ENCODE results near the gene EMC10. TPM values are rescaled to one million over a fixed set of nuclear protein-coding genes. Genes with fewer than 3 reads are reported as not detected.

EMC10 gene
- total RNA-seq, 1 experiment from 2014 or later, result 228 TPM

DNA sequence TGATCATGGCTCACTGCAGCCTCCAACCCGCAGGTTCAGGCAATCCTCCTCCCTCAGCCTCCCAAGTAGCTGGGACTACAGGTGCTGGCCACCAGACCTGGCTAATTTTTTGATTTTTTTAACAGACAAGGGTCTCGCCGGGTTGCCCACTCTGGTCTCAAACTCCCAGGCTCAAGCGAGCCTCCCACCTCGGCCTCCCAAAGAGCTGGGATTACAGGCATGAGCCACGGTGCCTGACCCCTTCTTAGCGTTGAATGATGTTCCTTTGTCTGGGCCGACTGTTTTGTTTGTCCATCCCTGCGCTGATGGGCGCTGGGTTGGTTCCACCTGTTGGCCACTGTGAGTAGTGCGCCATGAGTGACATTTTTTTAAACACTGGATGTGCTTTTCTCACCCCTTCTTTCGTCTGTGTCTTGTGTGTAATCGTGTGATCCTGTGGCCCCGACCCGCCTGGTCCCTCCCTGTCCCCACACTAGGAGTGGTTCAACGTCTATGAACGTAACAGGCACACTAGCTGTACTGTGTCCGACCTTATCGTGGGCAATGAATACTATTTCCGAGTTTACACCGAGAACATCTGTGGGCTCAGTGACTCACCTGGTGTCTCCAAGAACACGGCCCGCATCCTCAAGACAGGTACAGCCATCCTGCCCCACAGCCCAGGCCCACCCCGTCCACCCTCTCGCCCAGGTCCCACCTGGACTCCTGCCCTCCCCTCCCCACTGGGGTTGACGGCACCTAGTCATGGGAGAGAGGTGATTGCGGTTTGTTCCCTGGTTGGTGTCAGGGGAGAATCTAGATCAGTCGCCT is 15.0 kb upstream of the EMC10 start:
- ChIA-PET POLR2A (ENCODE audit: unreplicated experiment) (no interaction called here), CTCF (interaction anchor here (0.6 to 1.5 kb wide), 4 partner anchors 93 to 183 kb away, joined by 3 to 5 read pairs (median 4); no protein-coding TSS in a partner anchor)
- Histone ChIP-seq H3K27ac (ENCODE audit: low read length) (no peak overlapping the region), H3K4me2 (ENCODE audit: low read length) (peak overlapping the region; percentile 80), H3K79me2 (ENCODE audit: low read length) (no peaks in the 10 kb centered on the region), H3K9me2 (replicated peaks; ENCODE audit: low read length) (no peaks in the 10 kb centered on the region), H4K20me1 (ENCODE audit: low read length) (no peaks in the 10 kb centered on the region), H3K36me3 (ENCODE audit: low read depth, low read length) (no peaks in the 10 kb centered on the region), H2AFZ (ENCODE audit: low read length) (peak overlapping the region; percentile 87), H3K4me1 (ENCODE audit: insufficient read depth, low read length) (0 out of 2 replicates have a peak, but pooled peaks cover 6% of the 10 kb centered on the region), H3K9me3 (ENCODE audit: low read length) (no peaks in the 10 kb centered on the region), H3K4me3 (ENCODE audit: low read length) (peak overlapping the region; percentile 47), H3K9ac (ENCODE audit: low read length) (no peak overlapping the region), H3K27me3 (ENCODE audit: low read length) (peaks cover 7% of the 10 kb centered on the region; the same call in 1 of the 2 replicates), H3F3A (ENCODE audit: low read length, unreplicated experiment) (no peaks in the 10 kb centered on the region)
- intact Hi-C loops (cut with micrococcal nuclease), result loop anchor here (1.0 kb wide), 3 partner anchors 77 to 104 kb away; partner anchors contain the start of gene POLD1
- ATAC-seq (peak; percentile 87), DNase-seq (peak; percentile 88)
- no TSS peak for BruUV-seq (replicated peaks)
- TF ChIP-seq, protein P1, sequence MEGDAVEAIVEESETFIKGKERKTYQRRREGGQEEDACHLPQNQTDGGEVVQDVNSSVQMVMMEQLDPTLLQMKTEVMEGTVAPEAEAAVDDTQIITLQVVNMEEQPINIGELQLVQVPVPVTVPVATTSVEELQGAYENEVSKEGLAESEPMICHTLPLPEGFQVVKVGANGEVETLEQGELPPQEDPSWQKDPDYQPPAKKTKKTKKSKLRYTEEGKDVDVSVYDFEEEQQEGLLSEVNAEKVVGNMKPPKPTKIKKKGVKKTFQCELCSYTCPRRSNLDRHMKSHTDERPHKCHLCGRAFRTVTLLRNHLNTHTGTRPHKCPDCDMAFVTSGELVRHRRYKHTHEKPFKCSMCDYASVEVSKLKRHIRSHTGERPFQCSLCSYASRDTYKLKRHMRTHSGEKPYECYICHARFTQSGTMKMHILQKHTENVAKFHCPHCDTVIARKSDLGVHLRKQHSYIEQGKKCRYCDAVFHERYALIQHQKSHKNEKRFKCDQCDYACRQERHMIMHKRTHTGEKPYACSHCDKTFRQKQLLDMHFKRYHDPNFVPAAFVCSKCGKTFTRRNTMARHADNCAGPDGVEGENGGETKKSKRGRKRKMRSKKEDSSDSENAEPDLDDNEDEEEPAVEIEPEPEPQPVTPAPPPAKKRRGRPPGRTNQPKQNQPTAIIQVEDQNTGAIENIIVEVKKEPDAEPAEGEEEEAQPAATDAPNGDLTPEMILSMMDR (conservative IDR thresholded peaks at IDR 0.05; ENCODE audit: low read depth, low read length), result peak; percentile 91
- no peak for TF ChIP-seq EZH2 (IDR thresholded peaks at IDR 0.05; ENCODE audit: low read length, unreplicated experiment)

DNA sequence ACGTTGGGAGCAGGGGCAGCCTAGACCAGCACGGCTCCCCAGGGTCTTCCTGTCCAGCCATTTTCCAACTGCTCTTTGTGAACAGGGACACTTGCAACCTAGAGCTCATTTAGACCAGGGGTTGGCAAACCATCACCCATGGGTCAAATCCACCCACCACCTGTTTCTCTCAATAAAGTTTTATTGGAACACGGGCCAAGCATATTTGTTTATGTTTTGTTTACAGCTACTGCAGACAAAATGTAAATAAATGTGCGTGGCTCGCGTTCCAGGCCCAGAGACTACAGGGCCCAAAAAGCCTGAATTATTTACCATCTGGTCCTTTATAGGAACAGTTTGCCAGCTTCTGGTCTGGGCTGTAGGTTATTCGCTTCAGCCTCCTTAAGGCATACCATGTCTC is 13.3 kb upstream of the EMC10 start:
- H3K9me2 ChIP-seq (replicated peaks; ENCODE audit: low read length), result no peaks in the 10 kb centered on the region
- no peaks in the 10 kb centered on the region for H3F3A ChIP-seq (ENCODE audit: low read length, unreplicated experiment)
- no peak overlapping the region for H3K9ac ChIP-seq (ENCODE audit: low read length)
- H3K9me3 ChIP-seq (ENCODE audit: low read length), result no peaks in the 10 kb centered on the region
- no peak overlapping the region for H2AFZ ChIP-seq (ENCODE audit: low read length)
- H3K4me3 ChIP-seq (ENCODE audit: low read length), result no peak overlapping the region
- BruUV-seq (replicated peaks), result no TSS peak
- no peaks in the 10 kb centered on the region for H3K27me3 ChIP-seq (ENCODE audit: low read length)
- DNase-seq (no peak), ATAC-seq (no peak)
- ChIA-PET CTCF (no interaction called here), POLR2A (ENCODE audit: unreplicated experiment) (no interaction called here)
- H3K4me1 ChIP-seq (ENCODE audit: insufficient read depth, low read length), result 0 out of 2 replicates have a peak, but pooled peaks cover 6% of the 10 kb centered on the region
- no peak overlapping the region for H3K27ac ChIP-seq (ENCODE audit: low read length)
- no peaks in the 10 kb centered on the region for H3K79me2 ChIP-seq (ENCODE audit: low read length)
- H4K20me1 ChIP-seq (ENCODE audit: low read length), result no peaks in the 10 kb centered on the region
- TF ChIP-seq, protein P1 (conservative IDR thresholded peaks at IDR 0.05; ENCODE audit: low read depth, low read length), result no peak
- TF ChIP-seq EZH2phosphoT487 (IDR thresholded peaks at IDR 0.05; ENCODE audit: borderline replicate concordance, low read length) (no peak), EZH2 (IDR thresholded peaks at IDR 0.05; ENCODE audit: low read length, unreplicated experiment) (no peak)
- H3K4me2 ChIP-seq (ENCODE audit: low read length), result no peak overlapping the region
- intact Hi-C loops (cut with micrococcal nuclease), result no loop called here
- H3K36me3 ChIP-seq (ENCODE audit: low read depth, low read length), result no peaks in the 10 kb centered on the region

DNA sequence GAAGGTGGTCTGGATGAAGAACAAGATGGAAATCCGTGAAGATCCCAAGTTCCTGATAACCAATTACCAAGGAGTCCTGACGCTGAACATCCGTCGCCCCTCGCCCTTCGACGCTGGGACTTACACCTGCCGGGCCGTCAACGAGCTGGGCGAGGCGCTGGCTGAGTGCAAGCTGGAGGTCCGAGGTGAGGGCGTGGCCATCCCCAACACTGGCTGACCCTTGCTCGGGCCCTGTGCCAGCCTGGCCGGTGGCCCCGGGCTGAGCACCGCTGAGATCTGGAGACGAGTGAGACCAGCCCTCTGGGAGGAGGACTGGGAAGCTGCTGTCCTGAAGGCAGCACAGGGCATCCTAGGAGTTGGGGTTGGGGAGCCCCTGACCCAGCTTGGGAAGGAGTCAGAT is 12.0 kb upstream of the EMC10 start:
- no peak overlapping the region for H2AFZ ChIP-seq (ENCODE audit: low read length)
- ChIA-PET POLR2A (ENCODE audit: unreplicated experiment) (no interaction called here), CTCF (no interaction called here)
- intact Hi-C loops (cut with micrococcal nuclease), result no loop called here
- no peaks in the 10 kb centered on the region for H3K9me2 ChIP-seq (replicated peaks; ENCODE audit: low read length)
- DNase-seq (no peak), ATAC-seq (no peak)
- 0 out of 2 replicates have a peak, but pooled peaks cover 6% of the 10 kb centered on the region for H3K4me1 ChIP-seq (ENCODE audit: insufficient read depth, low read length)
- no peak overlapping the region for H3K27ac ChIP-seq (ENCODE audit: low read length)
- no peaks in the 10 kb centered on the region for H3F3A ChIP-seq (ENCODE audit: low read length, unreplicated experiment)
- TF ChIP-seq EZH2 (IDR thresholded peaks at IDR 0.05; ENCODE audit: low read length, unreplicated experiment), result no peak
- no peak for TF ChIP-seq EZH2phosphoT487 (IDR thresholded peaks at IDR 0.05; ENCODE audit: borderline replicate concordance, low read length)
- TF ChIP-seq, protein P1 (conservative IDR thresholded peaks at IDR 0.05; ENCODE audit: low read depth, low read length), result no peak
- no peak overlapping the region for H3K4me3 ChIP-seq (ENCODE audit: low read length)
- no peaks in the 10 kb centered on the region for H3K36me3 ChIP-seq (ENCODE audit: low read depth, low read length)
- no peaks in the 10 kb centered on the region for H4K20me1 ChIP-seq (ENCODE audit: low read length)
- no peaks in the 10 kb centered on the region for H3K27me3 ChIP-seq (ENCODE audit: low read length)
- H3K4me2 ChIP-seq (ENCODE audit: low read length), result no peak overlapping the region
- no peak overlapping the region for H3K9ac ChIP-seq (ENCODE audit: low read length)
- no peaks in the 10 kb centered on the region for H3K79me2 ChIP-seq (ENCODE audit: low read length)
- no TSS peak for BruUV-seq (replicated peaks)
- H3K9me3 ChIP-seq (ENCODE audit: low read length), result no peaks in the 10 kb centered on the region
